HepG2 (cell line): ENCODE data around the gene PEAK1. TPM values are rescaled to one million over a fixed set of nuclear protein-coding genes. Genes with fewer than 3 reads are reported as not detected.

ENCODE experiments used
- ATAC-seq: fragments of 200-7000 bp; cut with Tn5 transposase; 3 replicates; pipeline ENCODE4 v1.9.1; 2020; ENCODE audit warnings: mild to moderate bottlenecking, moderate library complexity
- BruUV-seq: library from RNA; stranded (reverse); fragments of 400-500 nt; replicated peaks from 2 replicates; lab custom pipeline; 2021; lab: Mats Ljungman, UMichigan
- CTCF ChIA-PET: fragments of 300-600 bp; formaldehyde crosslinking; extraction: SDS; loops from one replicate; lab custom pipeline; 2021; ENCODE audit warnings: low total read pairs, inconsistent platforms, low intra/inter-chr PET ratio; lab: Yijun Ruan, JAX
- POLR2A ChIA-PET: fragments of 350-600 bp; sonication (Branson Sonifier 250); formaldehyde crosslinking; loops from one replicate; lab custom pipeline; 2020; ENCODE audit warnings: antibody characterized with exemption, inconsistent platforms; lab: Yijun Ruan, JAX
- DNase-seq: peaks from one replicate; pipeline ENCODE4 v3.0.0-alpha.2; 2015; ENCODE audit warnings: low spot score
- FAIRE-seq: peaks from 3 replicates; lab custom pipeline; 2011; peaks lifted over from hg19 to GRCh38; lab: Jason Lieb, UNC
- H2AFZ ChIP-seq: one replicate; pipeline ENCODE4 v1.6.1; 2011; ENCODE audit warnings: low read length, inconsistent platforms
- H3K27ac ChIP-seq: fragments of 300-600 bp; 3 replicates; pipeline ENCODE4 v1.8.0; 2011; ENCODE audit warnings: mixed run types, mild to moderate bottlenecking, mixed read lengths, low read length, inconsistent platforms; ENCODE audit not compliant: insufficient read depth; ENCODE audit errors: extremely low read length
- H3K27me3 ChIP-seq, 2 experiments: fragments of 200-600 bp in 1 of 2; 2 replicates in 1 of 2; 3 replicates in 1 of 2; pipeline versions ENCODE4 v1.6.0 to v1.8.0; 2011; ENCODE audit warnings: low read length in 2 of 2, mild to moderate bottlenecking in 2 of 2, moderate library complexity in 2 of 2, inconsistent platforms in 1 of 2; ENCODE audit not compliant: insufficient read depth in 2 of 2, control insufficient read depth in 1 of 2
- H3K36me3 ChIP-seq, 2 experiments: fragments of 200-600 bp in 1 of 2; replicated peaks in 1 of 2; 2 replicates in 1 of 2; 3 replicates in 1 of 2; pipeline versions ENCODE4 v1.5.1 to v1.8.0; 2011; ENCODE audit warnings: low read length in 2 of 2, inconsistent platforms in 1 of 2; ENCODE audit not compliant: insufficient read depth in 2 of 2, control insufficient read depth in 1 of 2
- H3K4me1 ChIP-seq: 2 replicates; pipeline ENCODE4 v1.5.1; 2012; ENCODE audit warnings: low read length, inconsistent platforms; ENCODE audit not compliant: insufficient read depth
- H3K4me2 ChIP-seq: 2 replicates; pipeline ENCODE4 v1.6.0; 2011; ENCODE audit warnings: low read depth, low read length, inconsistent platforms
- H3K4me3 ChIP-seq, 3 experiments: fragments of 200-600 bp in 1 of 3; sonication (generic), shearing (Covaris generic) in 1 of 3; replicated peaks in 1 of 3; 2 replicates each; pipeline ENCODE4 v1.5.1; 2011 to 2016; ENCODE audit warnings: low read length in 3 of 3, inconsistent platforms in 2 of 3, low read depth in 2 of 3, mild to moderate bottlenecking in 2 of 3, control low read depth in 1 of 3, mixed read lengths in 1 of 3; ENCODE audit not compliant: insufficient read depth in 1 of 3
- H3K79me2 ChIP-seq: one replicate; pipeline ENCODE4 v1.6.1; 2011; ENCODE audit warnings: low read length, inconsistent platforms; ENCODE audit not compliant: insufficient read depth
- H3K9ac ChIP-seq: 2 replicates; pipeline ENCODE4 v1.6.0; 2011; ENCODE audit warnings: mild to moderate bottlenecking, low read depth, low read length, inconsistent platforms; ENCODE audit not compliant: insufficient read depth
- H3K9me3 ChIP-seq: 2 replicates; pipeline ENCODE4 v1.5.1; 2012; ENCODE audit warnings: mild to moderate bottlenecking, low read length
- H4K20me1 ChIP-seq: 2 replicates; pipeline ENCODE4 v1.6.0; 2011; ENCODE audit warnings: inconsistent platforms, mild to moderate bottlenecking, low read length, moderate library complexity; ENCODE audit not compliant: insufficient read depth
- HNRNPK ChIP-seq: fragments of 200-400 bp; formaldehyde crosslinking; IDR thresholded peaks from 2 replicates; pipeline ENCODE4 v1.6.1; 2018; ENCODE audit warnings: low read length, low read depth, moderate library complexity, mild to moderate bottlenecking; ENCODE audit not compliant: poor library complexity, severe bottlenecking
- SETDB1 ChIP-seq: sonication (generic); formaldehyde crosslinking; IDR thresholded peaks from 2 replicates; pipeline ENCODE4 v1.5.1; 2020; ENCODE audit warnings: missing genetic modification reagents, mild to moderate bottlenecking, borderline replicate concordance
- SRF ChIP-seq: IDR thresholded peaks from 2 replicates; pipeline ENCODE4 v1.6.1; 2011; ENCODE audit warnings: mild to moderate bottlenecking, low read depth, low read length, moderate library complexity
- THYN1 ChIP-seq: sonication (generic); formaldehyde crosslinking; IDR thresholded peaks from 2 replicates; pipeline ENCODE4 v1.8.1; 2023; ENCODE audit warnings: low read depth, mild to moderate bottlenecking, moderate library complexity, missing genetic modification reagents, borderline replicate concordance
- ZFP36L2 ChIP-seq: sonication (generic); formaldehyde crosslinking; IDR thresholded peaks from 2 replicates; pipeline ENCODE4 v1.4.0; 2020; ENCODE audit warnings: missing genetic modification reagents
- WGBS: methylation state at CpG from one replicate; pipeline ENCODE4 v1.1.6; 2017; ENCODE audit warnings: low lambda C conversion rate; 5-methylcytosine and 5-hydroxymethylcytosine counted together
- in situ Hi-C: cut with HindIII; loops from 2 replicates; pipeline ENCODE4 v1.10.0; 2017; ENCODE audit warnings: low pct_unique_long_range_greater_than_20kb; ENCODE audit not compliant: extremely low pct_ligation_motif_present
- intact Hi-C: fragments of 100-400 bp; cut with micrococcal nuclease; formaldehyde crosslinking; loops from one replicate; pipeline ENCODE4 v1.10.0; 2022; ENCODE audit not compliant: unreplicated experiment
- polyA plus RNA-seq, 8 experiments: library from polyadenylated mRNA; depleted of rRNA in 3 of 8; stranded (reverse) in 7 of 8; unstranded in 1 of 8; fragments of >200 nt; fragmentation: Illumina TruSeq in 4 of 8; extraction: Trizol in 4 of 8; gene quantifications; 2 replicates each; pipeline versions ENCODE4 v1.2.1 to v1.2.3, GENCODE V29; 2011 to 2016; ENCODE audit warnings: low read depth in 4 of 8, missing spikeins in 1 of 8, mixed read lengths in 1 of 8; ENCODE audit not compliant: insufficient read depth in 1 of 8
- total RNA-seq, 5 experiments: library from RNA; depleted of rRNA; stranded (reverse); fragments of >200 nt; fragmentation: Illumina TruSeq; extraction: Trizol; gene quantifications; 2 replicates each; pipeline ENCODE4 v1.2.3, GENCODE V29; 2016; ENCODE audit warnings: low read depth in 1 of 5
- TF ChIP-seq, protein P1 (sequence below): sonication (generic); formaldehyde crosslinking; IDR thresholded peaks from 2 replicates; pipeline ENCODE4 v1.4.0; 2020; ENCODE audit warnings: missing genetic modification reagents, low read depth, mild to moderate bottlenecking, borderline replicate concordance
- TF ChIP-seq, protein P2 (sequence below): sonication (generic); formaldehyde crosslinking; IDR thresholded peaks from 2 replicates; pipeline ENCODE4 v1.4.0; 2020; ENCODE audit warnings: missing genetic modification reagents, mild to moderate bottlenecking, borderline replicate concordance

The PEAK1 gene
- total and polyA plus RNA-seq, 2 of the 13 experiments (the other 11 are each of a cell fraction or from before 2014, with no cell fraction given): 6.0 to 6.6 TPM

DNA sequence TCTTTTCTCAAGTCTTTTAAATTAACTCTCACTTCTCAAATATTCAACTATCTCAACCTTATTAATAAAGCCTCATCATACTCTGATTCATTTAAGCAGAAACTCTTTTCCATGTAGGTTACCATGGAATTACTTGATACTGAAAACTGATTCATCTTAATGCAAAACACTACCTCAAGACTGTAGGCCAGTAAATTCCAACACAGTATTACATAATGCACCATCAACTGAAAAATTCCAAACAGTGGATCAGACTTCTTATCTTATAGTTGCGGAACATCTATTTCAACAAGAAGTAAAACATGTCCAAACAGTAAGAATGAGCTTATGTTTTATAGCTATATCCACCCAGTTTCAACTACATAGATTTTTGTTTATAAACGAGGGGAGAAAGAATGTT, 124.5 kb downstream of the PEAK1 start:
- Histone ChIP-seq H3K4me1 (peaks cover 13% of the 10 kb centered on the region), H3K9me3 (no peaks in the 10 kb centered on the region), H3K9ac (no peak overlapping the region), H3K36me3 (no peaks in the 10 kb centered on the region), H4K20me1 (no peaks in the 10 kb centered on the region), H3K79me2 (no peaks in the 10 kb centered on the region), H3K27me3 (no peaks in the 10 kb centered on the region), H2AFZ (no peak overlapping the region), H3K4me3 (no peak overlapping the region), H3K27ac (no peak overlapping the region), H3K4me2 (no peak overlapping the region)
- FAIRE-seq: no peak
- TF ChIP-seq ZFP36L2 (CRISPR knock-in tag) (no peak), HNRNPK (no peak), THYN1 (CRISPR knock-in tag) (no peak), SRF (no peak), SETDB1 (CRISPR knock-in tag) (no peak)
- TF ChIP-seq, protein P1, sequence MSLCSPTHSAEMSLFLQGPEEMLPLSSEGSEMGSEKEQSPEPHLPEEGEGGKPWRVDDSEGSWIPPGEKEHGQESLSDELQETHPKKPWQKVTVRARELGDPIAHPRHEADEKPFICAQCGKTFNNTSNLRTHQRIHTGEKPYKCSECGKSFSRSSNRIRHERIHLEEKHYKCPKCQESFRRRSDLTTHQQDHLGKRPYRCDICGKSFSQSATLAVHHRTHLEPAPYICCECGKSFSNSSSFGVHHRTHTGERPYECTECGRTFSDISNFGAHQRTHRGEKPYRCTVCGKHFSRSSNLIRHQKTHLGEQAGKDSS (CRISPR knock-in tag): no peak
- TF ChIP-seq, protein P2, sequence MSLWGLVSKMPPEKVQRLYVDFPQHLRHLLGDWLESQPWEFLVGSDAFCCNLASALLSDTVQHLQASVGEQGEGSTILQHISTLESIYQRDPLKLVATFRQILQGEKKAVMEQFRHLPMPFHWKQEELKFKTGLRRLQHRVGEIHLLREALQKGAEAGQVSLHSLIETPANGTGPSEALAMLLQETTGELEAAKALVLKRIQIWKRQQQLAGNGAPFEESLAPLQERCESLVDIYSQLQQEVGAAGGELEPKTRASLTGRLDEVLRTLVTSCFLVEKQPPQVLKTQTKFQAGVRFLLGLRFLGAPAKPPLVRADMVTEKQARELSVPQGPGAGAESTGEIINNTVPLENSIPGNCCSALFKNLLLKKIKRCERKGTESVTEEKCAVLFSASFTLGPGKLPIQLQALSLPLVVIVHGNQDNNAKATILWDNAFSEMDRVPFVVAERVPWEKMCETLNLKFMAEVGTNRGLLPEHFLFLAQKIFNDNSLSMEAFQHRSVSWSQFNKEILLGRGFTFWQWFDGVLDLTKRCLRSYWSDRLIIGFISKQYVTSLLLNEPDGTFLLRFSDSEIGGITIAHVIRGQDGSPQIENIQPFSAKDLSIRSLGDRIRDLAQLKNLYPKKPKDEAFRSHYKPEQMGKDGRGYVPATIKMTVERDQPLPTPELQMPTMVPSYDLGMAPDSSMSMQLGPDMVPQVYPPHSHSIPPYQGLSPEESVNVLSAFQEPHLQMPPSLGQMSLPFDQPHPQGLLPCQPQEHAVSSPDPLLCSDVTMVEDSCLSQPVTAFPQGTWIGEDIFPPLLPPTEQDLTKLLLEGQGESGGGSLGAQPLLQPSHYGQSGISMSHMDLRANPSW: no peak
- ChIA-PET POLR2A (no interaction called here), CTCF (no interaction called here)
- WGBS: 92% methylated on average over 2 of the region's 2 CpGs
- intact Hi-C loops: no loop called here
- in situ Hi-C loops: no loop called here
- ATAC-seq: no peak
- no peak for DNase-seq
- no TSS peak for BruUV-seq
